HG03103 (cell line): Measurements from ENCODE around the gene OR1D2.
"Not testable (repeated sequence)": the region's sequence is repeated elsewhere in the genome, so short reads cannot be mapped to it uniquely, and the experiment has no call there.

Source experiments
- ATAC-seq: cut with Tn5 transposase; IDR thresholded peaks from one replicate; pipeline ENCODE4 v1.9.1; 2021; ENCODE audit warnings: low read depth; ENCODE audit not compliant: unreplicated experiment

Gene OR1D2

GRCh38 chr17:3104322-3104721 is at the start of gene OR1D2:
OR1D2 (minus strand) TSS chr17:3104422; CDS start chr17:3092996, 11,426 bp downstream.
- no peak for ATAC-seq

- ATAC-seq: not testable (repeated sequence)
Observed at GRCh38 chr17:3137494-3137893, 33.3 kb upstream of the OR1D2 start.

DNA sequence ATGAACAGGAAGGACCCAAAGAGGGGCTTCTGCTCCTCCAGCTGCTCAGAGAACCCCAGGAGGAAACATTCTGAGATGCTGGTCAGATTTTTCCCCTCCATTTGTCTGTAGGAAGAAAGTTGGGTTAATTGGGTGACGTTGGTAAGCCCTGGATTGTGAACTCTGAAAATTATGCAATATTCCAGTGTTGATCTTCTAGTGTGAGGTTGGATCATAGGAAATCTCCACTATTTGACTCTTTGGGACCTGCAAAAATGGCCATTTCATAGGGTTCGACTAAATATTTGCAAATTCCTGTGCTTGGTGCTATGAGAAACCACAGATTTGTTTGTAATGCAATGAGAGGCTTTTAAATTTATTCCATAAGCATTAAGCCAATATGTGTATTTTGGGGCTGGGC is 23.2 kb upstream of the OR1D2 start, which contains the start of gene OR1G1:
Gene OR1G1, minus strand, starts transcription at position 101 of the 400 bp plus-strand sequence. Its CDS starts 0 bp downstream, at position 101.
- ATAC-seq: no peak

DNA sequence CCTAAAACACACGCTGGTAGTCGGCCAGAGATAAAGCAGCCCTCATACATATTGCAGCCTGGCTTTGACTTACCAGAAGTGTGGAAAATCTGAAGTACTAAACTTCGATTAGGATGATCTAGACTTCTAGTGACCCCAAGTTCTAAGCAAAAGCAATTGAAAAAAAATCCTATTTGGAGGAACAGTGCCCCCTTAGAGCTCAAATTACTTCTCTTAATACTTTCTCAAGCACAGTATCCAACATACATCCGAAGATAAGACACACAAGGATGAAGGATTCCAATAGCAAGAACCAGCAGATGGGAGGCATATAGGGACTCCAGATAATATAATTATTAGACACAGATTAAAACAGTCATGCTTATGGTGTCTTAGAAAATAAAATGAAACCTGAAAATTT is 30.4 kb downstream of the OR1D2 start:
- ATAC-seq: not testable (repeated sequence)

DNA sequence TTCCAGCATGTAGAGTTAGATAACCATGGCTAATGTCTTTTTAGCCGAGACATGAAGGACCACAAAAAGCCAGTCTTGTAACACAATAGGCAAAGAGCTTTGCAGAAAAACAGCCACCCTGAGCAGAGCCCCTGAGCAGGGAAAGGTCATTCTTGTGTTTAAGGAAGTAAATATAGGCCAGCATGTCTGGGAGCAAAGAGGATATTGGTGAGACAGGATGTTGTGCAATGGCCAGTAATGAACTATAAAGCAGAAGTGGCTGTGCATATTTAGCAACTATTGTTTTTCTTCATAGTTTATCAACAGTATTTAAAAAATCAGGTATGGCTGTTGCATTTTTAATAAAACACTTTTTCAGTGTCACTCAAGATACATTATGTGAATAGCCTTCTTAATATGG is 39.0 kb downstream of the OR1D2 start:
- not testable (repeated sequence) for ATAC-seq

- ATAC-seq: not testable (repeated sequence)
Observed at GRCh38 chr17:3063507-3063906, 40.7 kb downstream of the OR1D2 start, which contains the start of gene OR1D5. OR1D5 (minus strand) TSS chr17:3063607; CDS start chr17:3063607, 0 bp downstream.

GRCh38 chr17:3062824-3063377 is 41.3 kb downstream of the OR1D2 start:
- ATAC-seq: not testable (repeated sequence)

GRCh38 chr17:3054868-3055267 is 49.4 kb downstream of the OR1D2 start:
- ATAC-seq: not testable (repeated sequence)

DNA sequence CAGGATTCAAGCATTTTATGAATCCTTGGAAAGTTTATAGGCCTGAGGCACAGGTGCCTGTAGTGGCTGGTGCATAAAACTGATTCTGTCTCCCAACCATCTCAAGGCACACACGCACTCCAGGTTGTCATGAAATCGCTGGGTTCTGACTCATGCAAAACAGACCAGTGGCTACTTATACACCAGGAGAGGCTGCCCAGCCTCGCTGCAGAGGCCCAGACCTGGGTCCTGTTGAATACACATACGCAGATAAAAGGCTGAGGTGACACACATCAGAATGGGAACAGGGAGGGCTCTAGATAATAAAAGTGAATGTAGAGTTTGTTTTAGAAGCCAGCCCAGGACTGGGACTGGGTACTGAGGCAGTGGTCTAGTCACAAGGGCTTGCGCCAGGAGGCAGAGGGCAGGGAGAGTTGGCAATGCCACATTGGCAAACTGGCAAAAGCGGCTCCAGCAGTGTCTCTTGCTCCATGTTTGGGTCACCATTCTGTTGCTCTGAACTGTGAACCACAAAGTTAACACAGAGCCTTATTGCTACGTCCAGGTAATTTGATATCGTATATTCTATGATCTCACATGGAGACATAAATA is 54.4 kb downstream of the OR1D2 start:
- no peak for ATAC-seq

DNA sequence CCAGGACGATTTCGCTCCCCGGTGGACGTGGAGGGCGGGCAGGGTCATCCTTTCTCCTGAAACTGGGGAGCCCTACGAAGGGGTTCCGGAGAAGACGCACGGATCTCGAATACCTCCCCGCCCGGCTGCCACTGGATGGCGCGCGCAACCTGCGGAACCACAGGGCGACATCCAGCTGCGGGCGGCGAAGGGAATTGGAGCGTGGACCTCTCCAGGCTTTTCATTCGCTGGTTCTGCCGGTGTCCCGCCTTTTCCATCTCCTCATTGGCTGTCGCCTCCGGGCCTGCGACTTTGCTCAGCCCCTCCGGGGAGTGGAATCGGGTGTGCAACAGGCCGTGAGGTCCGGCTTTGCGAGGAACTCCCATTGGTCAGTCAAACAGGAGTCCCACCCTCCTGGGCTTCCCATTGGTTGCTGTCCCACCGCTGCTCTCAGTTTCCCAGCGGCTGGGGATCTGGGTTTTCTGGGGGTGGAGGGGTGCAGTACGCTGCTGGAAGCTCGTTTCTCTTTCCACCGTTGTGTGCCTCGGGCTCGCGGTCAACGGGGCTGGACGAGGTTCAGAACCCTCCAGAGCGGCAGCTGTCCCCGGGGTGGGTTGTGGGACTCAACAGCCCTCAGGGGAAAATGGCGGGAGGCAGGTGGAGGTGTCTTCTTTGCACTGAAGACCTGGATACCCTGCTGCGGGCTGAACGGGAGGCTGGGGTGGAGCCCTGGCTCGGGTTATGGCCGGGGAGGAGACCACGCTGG is 55.3 kb downstream of the OR1D2 start:
- peak; percentile 96 for ATAC-seq

DNA sequence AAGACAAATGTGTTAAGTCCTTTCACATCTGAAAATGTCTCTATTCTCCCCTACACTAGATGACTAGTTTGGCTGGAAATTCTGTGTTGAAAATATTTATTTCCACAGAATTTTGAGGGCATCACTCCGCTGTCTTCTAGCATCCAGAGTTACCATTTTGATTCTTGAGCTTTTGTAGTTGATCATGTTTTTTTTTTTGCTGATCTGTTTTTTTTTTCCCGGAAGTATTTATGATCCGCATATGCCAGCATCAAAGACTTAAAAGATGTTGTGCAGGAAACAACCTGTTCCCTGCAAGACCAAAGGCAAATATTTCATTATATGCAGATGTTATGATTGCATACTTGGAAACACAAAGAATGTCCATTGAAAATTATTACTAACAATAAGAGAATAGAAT is 57.5 kb downstream of the OR1D2 start:
- no peak for ATAC-seq

- no peak for ATAC-seq
Observed at GRCh38 chr17:3043737-3044365, 60.4 kb downstream of the OR1D2 start.

GRCh38 chr17:3040882-3041281 is 63.3 kb downstream of the OR1D2 start:
- no peak for ATAC-seq

GRCh38 chr17:3039736-3040135 is 64.5 kb downstream of the OR1D2 start:
- ATAC-seq: no peak

- no peak for ATAC-seq
Observed at GRCh38 chr17:3038941-3039340, 65.3 kb downstream of the OR1D2 start.
